GM19023 (cell line): Measurements from ENCODE around the gene PIEZO1.
"Not testable (repeated sequence)": the region's sequence is repeated elsewhere in the genome, so short reads cannot be mapped to it uniquely, and the experiment has no call there.

ENCODE experiments used
- ATAC-seq: cut with Tn5 transposase; IDR thresholded peaks from one replicate; pipeline ENCODE4 v1.9.1; 2021; ENCODE audit warnings: mild to moderate bottlenecking, moderate library complexity; ENCODE audit not compliant: unreplicated experiment

Gene PIEZO1, protein sequence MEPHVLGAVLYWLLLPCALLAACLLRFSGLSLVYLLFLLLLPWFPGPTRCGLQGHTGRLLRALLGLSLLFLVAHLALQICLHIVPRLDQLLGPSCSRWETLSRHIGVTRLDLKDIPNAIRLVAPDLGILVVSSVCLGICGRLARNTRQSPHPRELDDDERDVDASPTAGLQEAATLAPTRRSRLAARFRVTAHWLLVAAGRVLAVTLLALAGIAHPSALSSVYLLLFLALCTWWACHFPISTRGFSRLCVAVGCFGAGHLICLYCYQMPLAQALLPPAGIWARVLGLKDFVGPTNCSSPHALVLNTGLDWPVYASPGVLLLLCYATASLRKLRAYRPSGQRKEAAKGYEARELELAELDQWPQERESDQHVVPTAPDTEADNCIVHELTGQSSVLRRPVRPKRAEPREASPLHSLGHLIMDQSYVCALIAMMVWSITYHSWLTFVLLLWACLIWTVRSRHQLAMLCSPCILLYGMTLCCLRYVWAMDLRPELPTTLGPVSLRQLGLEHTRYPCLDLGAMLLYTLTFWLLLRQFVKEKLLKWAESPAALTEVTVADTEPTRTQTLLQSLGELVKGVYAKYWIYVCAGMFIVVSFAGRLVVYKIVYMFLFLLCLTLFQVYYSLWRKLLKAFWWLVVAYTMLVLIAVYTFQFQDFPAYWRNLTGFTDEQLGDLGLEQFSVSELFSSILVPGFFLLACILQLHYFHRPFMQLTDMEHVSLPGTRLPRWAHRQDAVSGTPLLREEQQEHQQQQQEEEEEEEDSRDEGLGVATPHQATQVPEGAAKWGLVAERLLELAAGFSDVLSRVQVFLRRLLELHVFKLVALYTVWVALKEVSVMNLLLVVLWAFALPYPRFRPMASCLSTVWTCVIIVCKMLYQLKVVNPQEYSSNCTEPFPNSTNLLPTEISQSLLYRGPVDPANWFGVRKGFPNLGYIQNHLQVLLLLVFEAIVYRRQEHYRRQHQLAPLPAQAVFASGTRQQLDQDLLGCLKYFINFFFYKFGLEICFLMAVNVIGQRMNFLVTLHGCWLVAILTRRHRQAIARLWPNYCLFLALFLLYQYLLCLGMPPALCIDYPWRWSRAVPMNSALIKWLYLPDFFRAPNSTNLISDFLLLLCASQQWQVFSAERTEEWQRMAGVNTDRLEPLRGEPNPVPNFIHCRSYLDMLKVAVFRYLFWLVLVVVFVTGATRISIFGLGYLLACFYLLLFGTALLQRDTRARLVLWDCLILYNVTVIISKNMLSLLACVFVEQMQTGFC (N-terminal part only)

DNA sequence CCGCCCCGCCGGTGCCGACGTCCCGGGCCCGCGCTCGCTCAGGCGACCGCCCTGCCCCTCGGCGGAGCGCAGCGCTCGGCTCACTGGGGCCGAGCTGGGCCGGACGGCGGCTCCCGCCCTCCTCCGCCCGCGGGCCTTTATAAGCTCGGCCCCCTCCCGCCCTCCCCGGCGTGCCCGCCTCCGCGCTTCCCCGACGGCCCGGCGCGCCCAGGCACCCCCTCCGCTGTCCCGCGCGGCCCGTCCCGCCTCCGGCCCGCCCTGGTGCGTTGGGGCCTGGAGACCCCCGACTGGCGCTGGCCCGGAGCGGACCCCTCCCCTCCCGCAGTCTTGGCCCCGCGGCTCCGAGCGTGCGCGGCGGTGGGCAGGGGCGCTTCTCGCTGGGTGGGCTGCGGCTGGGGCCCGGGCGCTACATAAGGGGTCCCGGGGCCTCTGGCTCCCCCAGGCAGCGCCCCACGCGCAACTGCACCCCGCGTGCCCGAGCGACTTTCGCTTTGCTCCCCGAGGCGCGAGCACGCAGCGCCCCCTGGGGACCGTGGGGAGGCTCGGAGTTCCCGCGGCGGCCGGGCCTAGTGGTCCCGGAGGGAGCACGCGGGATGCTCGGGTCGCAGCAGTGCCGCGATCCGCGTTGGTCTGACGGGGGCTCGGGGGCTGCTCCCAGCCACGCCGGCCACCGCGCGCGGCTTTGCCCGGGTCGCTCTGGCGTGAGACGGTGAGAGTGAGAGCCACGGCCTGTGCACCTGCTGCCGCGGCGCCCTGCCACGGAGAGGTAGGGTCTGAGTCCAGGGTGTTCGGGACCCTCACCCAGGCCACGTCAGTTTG lies at the start of gene PIEZO1:
Gene PIEZO1 (minus strand): TSS at position 115 of the 819 bp plus-strand sequence. CDS start 256 bp downstream, outside the sequence.
- ATAC-seq = no peak

- ATAC-seq = no peak
Observed at GRCh38 chr16:88834670-88835069, 49.6 kb upstream of the PIEZO1 start.

DNA sequence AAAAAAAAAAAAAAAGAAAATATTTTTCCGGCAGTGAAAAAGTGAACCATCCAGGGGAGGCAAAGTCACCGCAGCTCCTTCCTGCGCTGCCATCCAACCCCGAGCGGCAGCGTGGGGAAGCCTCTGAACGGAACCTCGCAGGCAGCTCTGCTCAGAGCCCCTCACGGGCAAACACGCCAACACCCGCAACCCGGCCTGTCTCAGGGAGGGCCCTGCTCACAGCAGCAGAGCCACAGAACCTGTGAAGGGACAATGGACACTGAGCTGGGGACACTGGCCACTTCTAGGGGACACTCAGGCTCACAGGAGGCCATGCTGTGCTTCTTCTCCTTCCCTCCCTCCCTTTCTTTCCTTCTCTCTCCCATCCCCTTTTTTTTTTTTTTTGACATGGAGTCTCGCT lies 48.1 kb upstream of the PIEZO1 start:
- no peak for ATAC-seq

GRCh38 chr16:88831838-88832237 lies 46.8 kb upstream of the PIEZO1 start:
- no peak for ATAC-seq

DNA sequence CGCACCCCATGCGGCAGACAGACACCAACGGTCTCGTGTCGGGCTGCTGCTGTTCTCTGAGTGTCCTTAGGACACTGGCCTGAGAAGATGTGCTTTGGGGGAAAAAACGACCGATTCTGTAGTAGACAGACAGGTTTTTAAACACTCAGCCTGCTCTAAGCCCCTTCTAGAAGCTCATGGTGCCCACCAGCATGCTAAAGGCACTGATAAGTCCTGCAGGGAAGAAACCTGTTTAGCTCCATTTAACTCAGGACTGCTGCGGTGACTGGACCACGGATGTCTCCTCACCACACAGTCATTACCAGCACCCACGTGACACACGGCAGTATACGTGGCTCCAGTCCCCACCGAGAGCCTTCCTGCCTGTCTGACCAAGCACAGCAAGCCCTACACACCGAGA lies 45.8 kb upstream of the PIEZO1 start:
- no peak for ATAC-seq

DNA sequence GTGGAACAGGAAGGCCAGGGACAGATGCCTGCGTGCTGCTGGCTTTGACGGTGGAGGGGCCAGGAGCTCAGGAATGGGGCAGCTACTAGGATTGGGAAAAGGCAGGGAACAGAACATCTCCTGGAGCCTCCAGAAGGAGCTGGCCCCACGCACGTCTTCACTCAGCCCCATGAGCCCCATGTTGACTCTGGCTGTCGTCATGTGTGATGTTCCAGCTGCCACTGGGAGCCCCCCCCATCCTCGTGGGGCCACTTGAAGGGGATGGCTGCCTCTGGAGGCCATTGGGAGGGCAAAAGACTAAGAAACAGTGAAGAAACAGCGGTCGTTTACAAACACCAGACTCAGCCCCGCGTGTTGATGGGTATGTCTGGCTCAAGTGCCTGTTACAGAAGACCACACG lies 45.2 kb upstream of the PIEZO1 start:
- ATAC-seq = no peak

GRCh38 chr16:88828711-88829110 lies 43.7 kb upstream of the PIEZO1 start:
- ATAC-seq = no peak

DNA sequence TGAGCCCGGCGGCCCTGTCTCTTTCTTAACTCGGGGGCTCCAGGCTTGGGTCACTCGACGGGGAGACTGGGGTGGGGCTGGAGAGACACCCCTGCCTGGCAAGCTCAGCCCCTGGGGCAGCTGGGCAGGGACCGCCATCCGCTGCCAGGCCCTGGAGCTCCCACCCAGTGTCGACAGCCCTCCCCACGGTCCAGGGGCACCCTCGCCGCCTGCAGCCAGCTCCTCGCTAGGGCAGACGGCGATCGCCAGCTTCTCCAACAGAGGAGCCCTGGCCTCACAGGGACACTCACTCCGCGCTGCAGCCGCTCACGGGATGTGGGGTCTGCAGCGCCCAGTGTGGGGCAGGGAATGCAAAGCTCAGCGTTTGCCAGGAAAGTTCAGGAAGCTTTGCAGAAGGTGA lies 42.7 kb upstream of the PIEZO1 start:
- ATAC-seq = no peak

DNA sequence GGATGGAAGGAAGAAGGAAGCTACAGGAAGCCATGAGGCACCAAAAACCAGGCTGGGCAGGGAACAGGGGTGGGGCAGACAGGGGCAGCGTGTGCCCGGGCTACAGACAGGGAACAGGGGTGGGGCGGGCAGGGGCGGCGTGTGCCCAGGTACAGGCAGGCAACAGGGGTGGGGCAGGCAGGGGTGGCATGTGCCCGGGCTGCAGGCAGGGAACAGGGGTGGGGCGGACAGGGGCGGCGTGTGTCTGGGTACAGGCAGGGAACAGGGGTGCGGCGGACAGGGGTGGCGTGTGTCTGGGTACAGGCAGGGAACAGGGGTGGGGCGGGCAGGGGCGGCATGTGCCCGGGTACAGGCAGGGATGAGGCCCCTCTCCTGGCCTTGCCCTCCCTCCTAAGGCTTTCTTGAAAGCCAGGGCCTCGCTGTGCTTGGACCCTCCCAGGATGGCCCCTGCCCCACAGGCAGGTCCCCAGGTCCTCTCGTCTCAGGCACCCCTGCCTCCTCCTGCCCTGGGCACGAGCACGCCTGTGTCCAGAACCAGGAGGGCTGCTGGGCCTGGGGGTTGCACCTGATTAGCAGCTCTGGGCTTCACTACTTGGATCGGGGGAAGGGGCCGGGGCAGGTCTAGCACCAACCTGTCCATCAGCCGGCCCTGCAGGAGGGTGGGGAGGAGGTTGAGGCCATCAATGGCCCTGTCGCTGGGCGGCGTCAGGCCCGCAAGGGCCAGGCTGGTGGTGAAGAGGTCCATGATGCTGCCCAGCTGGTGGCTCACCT lies 41.2 kb upstream of the PIEZO1 start:
- ATAC-seq = no peak

DNA sequence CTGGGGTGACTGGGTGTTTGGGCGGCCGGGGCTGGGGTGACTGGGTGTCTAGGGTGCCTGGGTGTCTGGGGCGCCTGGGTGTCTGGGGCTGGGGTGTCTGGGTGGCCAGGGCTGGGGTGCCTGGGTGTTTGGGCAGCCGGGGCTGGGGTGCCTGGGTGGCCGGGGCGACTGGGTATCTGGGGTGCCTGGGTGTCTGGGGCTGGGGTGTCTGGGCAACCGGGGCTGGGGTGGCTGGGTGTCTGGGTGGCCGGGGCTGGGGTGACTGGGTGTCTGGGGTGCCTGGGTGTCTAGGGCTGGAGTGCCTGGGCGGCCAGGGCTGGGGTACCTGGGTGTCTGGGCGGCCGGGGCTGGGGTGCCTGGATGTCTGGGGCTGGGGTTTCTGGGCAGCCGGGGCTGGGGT lies 40.1 kb upstream of the PIEZO1 start:
- no peak for ATAC-seq

DNA sequence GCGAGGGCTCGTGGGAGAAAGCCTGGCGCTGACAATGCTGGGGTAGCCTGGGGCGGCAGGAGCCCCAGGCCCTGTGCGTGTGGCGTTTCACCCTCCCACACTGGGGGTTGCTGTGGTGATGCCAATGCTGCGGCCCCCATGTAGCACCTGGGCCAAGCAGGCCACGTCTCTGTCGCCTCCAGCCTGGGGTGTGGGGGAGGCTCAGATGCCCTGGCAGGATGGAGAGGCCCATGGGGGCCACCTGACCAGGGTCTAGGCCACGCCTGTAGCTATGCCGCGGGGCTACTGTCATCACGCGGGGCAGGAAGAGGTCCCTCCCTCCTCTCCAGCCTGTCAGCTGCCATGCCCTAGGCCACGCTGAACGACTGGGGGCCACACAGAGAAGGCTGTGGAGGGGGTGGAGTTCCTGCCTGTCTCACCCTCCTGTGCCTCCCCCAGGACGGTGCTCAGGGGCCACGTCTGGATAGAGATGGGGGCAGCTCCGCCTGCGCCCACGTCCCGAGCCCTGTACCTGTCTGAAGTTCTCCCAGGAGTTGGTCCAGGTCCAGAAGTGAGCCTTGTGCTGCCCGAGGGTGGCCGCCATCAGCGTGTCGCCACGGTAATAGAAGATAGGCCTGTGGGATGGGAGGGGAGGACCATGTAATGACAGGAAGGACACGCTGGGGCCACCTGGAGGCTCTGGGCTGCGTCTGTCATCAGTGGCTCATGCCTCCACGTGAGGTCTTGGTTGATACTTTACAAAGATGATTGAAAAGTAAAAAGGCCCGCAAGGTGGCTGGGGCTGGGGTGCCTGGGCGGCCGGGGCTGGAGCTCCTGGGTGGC lies 39.4 kb upstream of the PIEZO1 start:
- no peak for ATAC-seq

GRCh38 chr16:88823646-88824045 lies 38.6 kb upstream of the PIEZO1 start:
- ATAC-seq = not testable (repeated sequence)

GRCh38 chr16:88822281-88823040 lies 37.4 kb upstream of the PIEZO1 start:
- ATAC-seq = no peak

- ATAC-seq = no peak
Observed at GRCh38 chr16:88821168-88821850, 36.3 kb upstream of the PIEZO1 start.

GRCh38 chr16:88820385-88821025 lies 35.5 kb upstream of the PIEZO1 start:
- ATAC-seq = no peak

DNA sequence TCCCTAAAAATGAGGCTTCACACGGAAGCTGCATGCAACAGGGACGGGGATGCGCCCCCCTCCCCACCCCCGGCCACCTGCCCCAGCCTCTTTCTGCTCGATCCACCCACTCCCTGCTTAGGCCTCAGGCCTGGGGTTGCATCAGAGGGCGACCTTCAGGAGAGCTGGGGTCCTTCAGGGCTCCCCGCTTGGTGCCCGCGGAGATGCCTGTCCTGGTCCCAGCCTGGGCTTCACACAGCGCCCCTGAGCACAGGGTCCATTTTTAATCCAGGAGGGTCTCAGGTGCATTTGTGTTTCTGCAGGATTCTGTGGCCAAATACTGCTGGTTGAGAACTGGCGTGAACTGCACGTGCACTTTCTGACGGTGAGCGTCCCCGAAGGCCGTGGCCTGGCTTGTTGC lies 34.1 kb upstream of the PIEZO1 start:
- no peak for ATAC-seq

- ATAC-seq = no peak
Observed at GRCh38 chr16:88818575-88818874, 33.5 kb upstream of the PIEZO1 start.
